ENCODE data around the gene NCAPG. TPM values are rescaled to one million over a fixed set of nuclear protein-coding genes. Genes with fewer than 3 reads are reported as not detected.

Gene NCAPG
- total RNA-seq, 1 donor from 2014 or later = 2.2 TPM

GRCh38 chr4:17786567-17786966 lies 24.2 kb upstream of the NCAPG start:
- no peak overlapping the region for H3K4me3 ChIP-seq
- no peak overlapping the region for H3K27ac ChIP-seq
- intact Hi-C loops (cut with DNase I) = no loop called here
- no peaks in the 10 kb centered on the region for H3K9me3 ChIP-seq
- no peaks in the 10 kb centered on the region for H3K36me3 ChIP-seq
- TF ChIP-seq CTCF (IDR thresholded peaks at IDR 0.05) = no peak
- no peak for ATAC-seq
- H3K4me1 ChIP-seq = peaks cover 5% of the 10 kb centered on the region
- H3K27me3 ChIP-seq (ENCODE audit: low read depth) = peaks cover 8% of the 10 kb centered on the region
- DNase-seq = no peak

GRCh38 chr4:17787315-17787714 lies 23.5 kb upstream of the NCAPG start:
- intact Hi-C loops (cut with DNase I) = no loop called here
- TF ChIP-seq CTCF (IDR thresholded peaks at IDR 0.05) = no peak
- Histone ChIP-seq H3K27ac (no peak overlapping the region), H3K4me3 (no peak overlapping the region), H3K36me3 (no peaks in the 10 kb centered on the region), H3K9me3 (no peaks in the 10 kb centered on the region), H3K4me1 (no peaks in the 10 kb centered on the region), H3K27me3 (ENCODE audit: low read depth) (peaks cover under 1% of the 10 kb centered on the region)
- ATAC-seq (no peak), DNase-seq (no peak)

GRCh38 chr4:17788956-17789355 lies 21.8 kb upstream of the NCAPG start:
- no peaks in the 10 kb centered on the region for H3K4me1 ChIP-seq
- no peaks in the 10 kb centered on the region for H3K9me3 ChIP-seq
- TF ChIP-seq CTCF (IDR thresholded peaks at IDR 0.05) = no peak
- no peaks in the 10 kb centered on the region for H3K27me3 ChIP-seq (ENCODE audit: low read depth)
- no peak for ATAC-seq
- no peak for DNase-seq
- intact Hi-C loops (cut with DNase I) = no loop called here
- peaks cover 3% of the 10 kb centered on the region for H3K36me3 ChIP-seq
- no peak overlapping the region for H3K4me3 ChIP-seq
- H3K27ac ChIP-seq = no peak overlapping the region

GRCh38 chr4:17794730-17795129 lies 16.0 kb upstream of the NCAPG start:
- intact Hi-C loops (cut with DNase I) = no loop called here
- no peak for ATAC-seq
- TF ChIP-seq CTCF (IDR thresholded peaks at IDR 0.05) = no peak

DNA sequence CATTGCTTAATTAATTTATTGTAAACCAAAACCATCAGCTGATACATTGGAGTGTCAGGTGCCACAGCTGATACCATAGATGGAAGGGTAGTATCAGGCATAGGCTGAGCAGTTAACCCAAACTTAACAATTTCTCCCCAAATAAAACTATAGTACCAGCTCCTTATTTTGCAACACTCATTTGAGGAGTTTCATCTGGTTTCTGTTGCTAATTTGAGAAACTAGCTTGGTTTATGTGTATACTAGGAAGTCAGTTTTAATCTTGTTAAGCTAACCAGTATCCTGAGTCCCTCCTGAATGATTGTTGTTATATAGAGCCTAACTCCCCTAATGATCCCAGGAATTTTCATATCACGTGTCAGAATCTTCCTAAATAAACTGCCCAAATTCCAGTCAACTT lies 13.0 kb upstream of the NCAPG start:
- H3K27me3 ChIP-seq (ENCODE audit: low read depth) = no peaks in the 10 kb centered on the region
- H3K27ac ChIP-seq = no peak overlapping the region
- no peak for TF ChIP-seq CTCF (IDR thresholded peaks at IDR 0.05)
- intact Hi-C loops (cut with DNase I) = no loop called here
- ATAC-seq (no peak), DNase-seq (no peak)
- H3K9me3 ChIP-seq = no peaks in the 10 kb centered on the region
- H3K4me3 ChIP-seq = no peak overlapping the region
- H3K4me1 ChIP-seq = no peaks in the 10 kb centered on the region
- peaks cover 25% of the 10 kb centered on the region for H3K36me3 ChIP-seq

More at GRCh38 chr4:17794730-17795129, 16.0 kb upstream of the NCAPG start:
- Histone ChIP-seq H3K27ac (no peak overlapping the region), H3K4me1 (no peaks in the 10 kb centered on the region), H3K4me3 (no peak overlapping the region), H3K9me3 (no peaks in the 10 kb centered on the region), H3K36me3 (peaks cover 11% of the 10 kb centered on the region), H3K27me3 (ENCODE audit: low read depth) (no peaks in the 10 kb centered on the region)
- DNase-seq = no peak
